22Rv1 (cell line): ENCODE results near the gene RIC1.

ENCODE experiments used
- H3K27ac ChIP-seq: fragments of 450-650 bp; 2 replicates; pipeline ENCODE4 v1.5.1; 2017
- ZFX ChIP-seq: fragments of 450-650 bp; IDR thresholded peaks from 2 replicates; pipeline ENCODE4 v1.6.1; 2017; ENCODE audit warnings: antibody characterized with exemption, borderline replicate concordance
- TF ChIP-seq, protein P1 (sequence below): fragments of 450-650 bp; IDR thresholded peaks from 2 replicates; pipeline ENCODE4 v1.5.1; 2017; ENCODE audit warnings: mild to moderate bottlenecking

RIC1 gene

GRCh38 chr9:5611321-5612184 lies 17.4 kb upstream of the RIC1 start:
- TF ChIP-seq, protein P1, sequence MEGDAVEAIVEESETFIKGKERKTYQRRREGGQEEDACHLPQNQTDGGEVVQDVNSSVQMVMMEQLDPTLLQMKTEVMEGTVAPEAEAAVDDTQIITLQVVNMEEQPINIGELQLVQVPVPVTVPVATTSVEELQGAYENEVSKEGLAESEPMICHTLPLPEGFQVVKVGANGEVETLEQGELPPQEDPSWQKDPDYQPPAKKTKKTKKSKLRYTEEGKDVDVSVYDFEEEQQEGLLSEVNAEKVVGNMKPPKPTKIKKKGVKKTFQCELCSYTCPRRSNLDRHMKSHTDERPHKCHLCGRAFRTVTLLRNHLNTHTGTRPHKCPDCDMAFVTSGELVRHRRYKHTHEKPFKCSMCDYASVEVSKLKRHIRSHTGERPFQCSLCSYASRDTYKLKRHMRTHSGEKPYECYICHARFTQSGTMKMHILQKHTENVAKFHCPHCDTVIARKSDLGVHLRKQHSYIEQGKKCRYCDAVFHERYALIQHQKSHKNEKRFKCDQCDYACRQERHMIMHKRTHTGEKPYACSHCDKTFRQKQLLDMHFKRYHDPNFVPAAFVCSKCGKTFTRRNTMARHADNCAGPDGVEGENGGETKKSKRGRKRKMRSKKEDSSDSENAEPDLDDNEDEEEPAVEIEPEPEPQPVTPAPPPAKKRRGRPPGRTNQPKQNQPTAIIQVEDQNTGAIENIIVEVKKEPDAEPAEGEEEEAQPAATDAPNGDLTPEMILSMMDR = no peak
- no peak for TF ChIP-seq ZFX

DNA sequence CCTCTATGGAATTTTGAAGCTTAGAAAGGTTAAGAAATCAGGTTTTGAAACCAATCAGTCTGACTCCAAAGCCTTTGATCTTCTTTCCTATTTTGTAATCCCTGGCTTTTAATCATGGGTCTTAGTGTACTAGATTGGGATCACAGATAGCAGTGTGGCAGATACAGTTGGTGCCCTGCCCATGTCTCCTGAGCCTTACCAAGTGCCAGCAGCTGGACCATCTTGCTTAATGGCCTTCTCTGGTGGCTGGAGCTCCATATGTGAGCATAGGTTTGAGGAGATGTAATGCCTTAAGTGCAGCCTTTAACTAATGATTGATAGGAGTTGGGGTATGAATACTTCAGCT lies 16.7 kb upstream of the RIC1 start:
- no peak overlapping the region for H3K27ac ChIP-seq
- TF ChIP-seq, protein P1 = no peak

More at GRCh38 chr9:5611321-5612184, 17.4 kb upstream of the RIC1 start:
- H3K27ac ChIP-seq = no peak overlapping the region

- TF ChIP-seq, protein P1 = no peak
- TF ChIP-seq ZFX = no peak
- H3K27ac ChIP-seq = no peak overlapping the region
Measured at GRCh38 chr9:5614192-5614591, 14.7 kb upstream of the RIC1 start.

DNA sequence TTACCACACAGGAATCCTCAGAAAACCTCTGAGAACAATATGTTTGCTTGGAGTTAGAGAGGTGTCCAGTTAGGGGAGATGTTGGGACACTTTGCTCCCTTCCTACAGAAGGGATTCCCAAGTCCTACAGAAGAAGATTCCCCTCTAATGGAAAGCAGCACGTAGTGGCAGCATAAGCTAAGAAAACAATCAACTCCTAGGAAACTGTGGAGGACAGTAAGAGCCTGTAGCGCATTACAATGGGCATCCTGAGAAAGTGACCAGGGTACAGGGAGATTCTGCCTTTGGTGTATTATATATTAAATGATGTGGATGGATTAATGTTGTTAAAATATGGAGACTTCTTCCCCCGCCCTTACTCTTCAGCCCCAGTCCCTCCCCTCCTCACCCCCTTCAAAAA lies 13.9 kb upstream of the RIC1 start:
- TF ChIP-seq ZFX = no peak
- TF ChIP-seq, protein P1 = no peak
- H3K27ac ChIP-seq = no peak overlapping the region

DNA sequence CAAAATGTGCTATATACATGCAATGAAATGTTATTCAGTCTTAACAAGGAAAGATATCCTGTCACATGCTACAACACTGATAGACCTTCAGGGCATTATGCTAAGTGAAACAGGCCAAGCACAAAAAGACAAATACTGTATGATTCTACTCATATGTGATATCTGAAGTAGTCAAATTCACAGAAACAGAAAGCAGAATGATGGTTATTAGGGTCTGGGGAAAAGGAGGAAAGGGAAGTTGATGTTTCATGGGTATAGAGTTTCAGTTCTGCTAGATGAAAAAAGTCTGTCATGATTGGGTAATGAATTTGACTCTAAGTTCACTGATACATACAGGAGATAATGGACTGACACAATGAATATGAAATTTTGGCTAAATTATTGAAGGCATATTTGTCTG lies 11.2 kb upstream of the RIC1 start:
- no peak overlapping the region for H3K27ac ChIP-seq
- TF ChIP-seq, protein P1 = no peak
- TF ChIP-seq ZFX = no peak

GRCh38 chr9:5620494-5620893 lies 8.4 kb upstream of the RIC1 start:
- TF ChIP-seq ZFX = no peak
- TF ChIP-seq, protein P1 = no peak
- peak overlapping the region; percentile 19; the same call in 1 of the 2 replicates for H3K27ac ChIP-seq

DNA sequence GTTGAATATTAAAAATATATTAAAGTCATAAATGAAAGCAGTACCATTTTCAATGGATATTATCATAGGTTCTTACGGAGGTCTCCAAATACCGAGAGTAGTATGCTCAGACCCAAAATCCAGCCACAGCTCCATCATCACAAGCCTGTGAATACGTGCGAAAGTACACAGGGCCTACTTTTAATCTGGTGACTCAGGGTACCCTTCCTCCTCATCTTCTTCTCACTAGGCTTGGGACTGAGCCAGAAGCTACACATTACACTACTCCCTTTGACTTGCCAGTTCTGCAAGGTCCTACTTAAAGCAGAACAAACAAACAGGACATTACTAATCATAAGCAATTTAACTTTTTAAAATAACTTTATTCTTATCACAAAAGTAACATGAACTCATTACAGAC lies 7.6 kb upstream of the RIC1 start:
- TF ChIP-seq, protein P1 = no peak
- TF ChIP-seq ZFX = no peak
- H3K27ac ChIP-seq = 0 out of 2 replicates have a peak overlapping the region, but pooled peaks have one; percentile 19
